GM12892 (cell line): Measurements from ENCODE around the gene CCL27.

Experiments used
- DNase-seq: peaks from one replicate; pipeline ENCODE4 v3.0.0; 2011; ENCODE audit not compliant: insufficient read length
- FAIRE-seq: peaks from 2 replicates; lab custom pipeline; 2011; peaks lifted over from hg19 to GRCh38; lab: Jason Lieb, UNC
- POLR2A ChIP-seq: IDR thresholded peaks from 2 replicates; pipeline ENCODE4 v1.6.1; 2011; ENCODE audit warnings: low read depth, low read length, control low read depth
- POLR2AphosphoS5 ChIP-seq: IDR thresholded peaks from 2 replicates; pipeline ENCODE4 v1.6.1; 2011; ENCODE audit warnings: low read depth, low read length, control low read depth
- TAF1 ChIP-seq: IDR thresholded peaks from 2 replicates; pipeline ENCODE4 v1.6.1; 2011; ENCODE audit warnings: low read depth, mild to moderate bottlenecking, control low read depth, low read length, borderline replicate concordance

Gene CCL27

GRCh38 chr9:34656992-34657391 is 5.5 kb downstream of the CCL27 start:
- no peak for DNase-seq
- TF ChIP-seq POLR2AphosphoS5 (no peak), POLR2A (no peak), TAF1 (no peak)
- no peak for FAIRE-seq

GRCh38 chr9:34655394-34655793 is 7.1 kb downstream of the CCL27 start:
- FAIRE-seq = no peak
- TF ChIP-seq POLR2AphosphoS5 (no peak), TAF1 (no peak), POLR2A (no peak)
- no peak for DNase-seq

- no peak for FAIRE-seq
- DNase-seq = no peak
- TF ChIP-seq TAF1 (no peak), POLR2AphosphoS5 (no peak), POLR2A (no peak)
These were observed 8.0 kb downstream of the CCL27 start for GRCh38 chr9:34654323-34655051.

- FAIRE-seq (no peak), DNase-seq (no peak)
- TF ChIP-seq POLR2AphosphoS5 (no peak), POLR2A (no peak), TAF1 (no peak)
These were observed 9.0 kb downstream of the CCL27 start for GRCh38 chr9:34653151-34654072.

- TF ChIP-seq TAF1 = no peak
- no peak for TF ChIP-seq POLR2AphosphoS5
- no peak for TF ChIP-seq POLR2A
- no peak for DNase-seq
- FAIRE-seq = no peak
These were observed 9.9 kb downstream of the CCL27 start for GRCh38 chr9:34652602-34653000.

- no peak for DNase-seq
- FAIRE-seq = no peak
- TF ChIP-seq POLR2AphosphoS5 = peak; percentile 40; the same call in 1 of the 2 replicates
- no peak for TF ChIP-seq POLR2A
- no peak for TF ChIP-seq TAF1
These were observed 10.4 kb downstream of the CCL27 start, which contains the start of gene IL11RA for GRCh38 chr9:34651876-34652601. IL11RA (plus strand) TSS chr9:34652185; CDS start chr9:34655218, 3,033 bp downstream.

- no peak for TF ChIP-seq POLR2A
- no peak for TF ChIP-seq TAF1
- no peak for TF ChIP-seq POLR2AphosphoS5
- FAIRE-seq = no peak
- DNase-seq = no peak
These were observed 11.1 kb downstream of the CCL27 start for GRCh38 chr9:34651321-34651720.

- TF ChIP-seq POLR2A (no peak), POLR2AphosphoS5 (no peak), TAF1 (no peak)
- FAIRE-seq (no peak), DNase-seq (no peak)
These were observed 11.6 kb downstream of the CCL27 start for GRCh38 chr9:34650816-34651215.

GRCh38 chr9:34648673-34649072 is 13.8 kb downstream of the CCL27 start:
- FAIRE-seq (no peak), DNase-seq (no peak)
- no peak for TF ChIP-seq POLR2AphosphoS5
- TF ChIP-seq POLR2A = no peak
- no peak for TF ChIP-seq TAF1

- DNase-seq (no peak), FAIRE-seq (no peak)
- TF ChIP-seq POLR2A (no peak), POLR2AphosphoS5 (no peak), TAF1 (no peak)
These were observed 14.8 kb downstream of the CCL27 start for GRCh38 chr9:34647651-34648050.

- FAIRE-seq = peak; percentile 65
These were observed 15.4 kb downstream of the CCL27 start for GRCh38 chr9:34647084-34647403.

More at GRCh38 chr9:34647084-34647403, 15.4 kb downstream of the CCL27 start:
- no peak for DNase-seq
- TF ChIP-seq POLR2AphosphoS5 = no peak
- no peak for TF ChIP-seq TAF1
- TF ChIP-seq POLR2A = no peak
